GM18502 (cell line): ENCODE results near the gene TMCC3.

Experiments used
- ATAC-seq: cut with Tn5 transposase; IDR thresholded peaks from one replicate; pipeline ENCODE4 v1.9.1; 2021; ENCODE audit warnings: mild to moderate bottlenecking; ENCODE audit not compliant: unreplicated experiment, poor library complexity

Gene TMCC3

GRCh38 chr12:94538318-94538717, 112.0 kb downstream of the TMCC3 start:
- no peak for ATAC-seq

- ATAC-seq, result no peak
These were observed 114.1 kb downstream of the TMCC3 start for GRCh38 chr12:94536040-94536965.

GRCh38 chr12:94535510-94535921, 114.8 kb downstream of the TMCC3 start:
- ATAC-seq, result no peak

GRCh38 chr12:94534774-94535509, 115.4 kb downstream of the TMCC3 start:
- ATAC-seq, result no peak

GRCh38 chr12:94534278-94534677, 116.1 kb downstream of the TMCC3 start:
- ATAC-seq, result no peak

GRCh38 chr12:94532490-94533422, 117.6 kb downstream of the TMCC3 start:
- ATAC-seq, result no peak

- no peak for ATAC-seq
These were observed 119.1 kb downstream of the TMCC3 start for GRCh38 chr12:94531196-94531720.

GRCh38 chr12:94525951-94526350, 124.4 kb downstream of the TMCC3 start:
- no peak for ATAC-seq
